ENCODE results near the gene PGPEP1.

The PGPEP1 gene

GRCh38 chr19:18412610-18413239, 72.3 kb downstream of the PGPEP1 start:
- H3K36me3 ChIP-seq (ENCODE audit: control insufficient read depth in 2 of 2, insufficient read depth in 2 of 2, low read length in 2 of 2): no peaks in the 10 kb centered on the region
- H3K4me3 ChIP-seq (ENCODE audit: low read length in 2 of 2): no peak overlapping the region
- H3K4me1 ChIP-seq (ENCODE audit: control insufficient read depth, insufficient read depth, low read length): peaks cover 33% of the 10 kb centered on the region
- no peak overlapping the region for H3K27ac ChIP-seq (ENCODE audit: low read length)
- no peak overlapping the region for H3K9ac ChIP-seq (ENCODE audit: low read length in 2 of 2)
- H3K9me3 ChIP-seq (ENCODE audit: control insufficient read depth in 2 of 2, low read length in 2 of 2): no peaks in the 10 kb centered on the region
- H3K27me3 ChIP-seq (ENCODE audit: control insufficient read depth in 1 of 2, insufficient read depth in 2 of 2, low read length in 2 of 2): peaks cover 9 to 23% of the 10 kb centered on the region in 2 donors

DNA sequence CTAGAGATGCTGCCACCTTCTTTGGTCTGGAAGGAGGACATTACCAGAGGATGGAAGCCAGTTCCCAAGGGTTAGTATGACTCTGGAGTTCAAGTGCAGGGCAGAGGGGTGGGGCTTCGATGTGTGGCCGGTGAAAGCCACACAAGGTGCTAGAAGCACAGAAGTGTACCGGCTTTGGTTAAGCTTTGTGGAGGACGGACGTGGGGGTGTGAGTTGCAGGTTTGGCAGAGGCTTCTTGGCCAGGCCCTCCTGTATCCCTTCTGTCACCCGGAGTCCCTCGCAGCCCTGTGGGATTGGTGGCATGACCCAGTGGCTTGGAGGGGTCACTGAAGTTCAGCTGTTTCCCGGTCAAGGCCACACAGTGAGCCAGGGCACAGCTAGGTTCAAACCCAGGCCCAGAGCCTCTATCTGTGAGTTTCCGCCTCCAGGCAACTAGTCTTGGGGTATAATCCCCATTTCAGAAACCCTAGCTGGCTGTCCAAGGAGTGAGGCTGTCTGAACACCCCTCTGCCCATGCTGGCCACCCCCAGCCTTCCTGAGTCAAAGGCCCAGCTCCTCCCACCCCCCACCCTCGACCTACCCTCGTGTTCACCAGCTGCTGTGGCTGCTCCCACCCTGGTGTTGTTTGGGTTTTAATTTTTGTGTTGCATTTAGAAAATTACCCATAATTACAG, 74.2 kb downstream of the PGPEP1 start:
- Histone ChIP-seq H3K9me3 (ENCODE audit: control insufficient read depth in 2 of 2, low read length in 2 of 2) (no peaks in the 10 kb centered on the region), H3K4me1 (ENCODE audit: control insufficient read depth, insufficient read depth, low read length) (peaks cover 45% of the 10 kb centered on the region), H3K27me3 (ENCODE audit: control insufficient read depth in 1 of 2, insufficient read depth in 2 of 2, low read length in 2 of 2) (peaks cover 16 to 33% of the 10 kb centered on the region in 2 donors), H3K36me3 (ENCODE audit: control insufficient read depth in 2 of 2, insufficient read depth in 2 of 2, low read length in 2 of 2) (no peaks in the 10 kb centered on the region), H3K9ac (ENCODE audit: low read length in 2 of 2) (peak overlapping the region in 1 of 2 donors; percentile 20), H3K4me3 (ENCODE audit: low read length in 2 of 2) (peak overlapping the region in 1 of 2 donors; percentile 60), H3K27ac (ENCODE audit: low read length) (peak overlapping the region; percentile 84)

GRCh38 chr19:18415178-18415867, 74.9 kb downstream of the PGPEP1 start:
- Histone ChIP-seq H3K9me3 (ENCODE audit: control insufficient read depth in 2 of 2, low read length in 2 of 2) (no peaks in the 10 kb centered on the region), H3K9ac (ENCODE audit: low read length in 2 of 2) (peak overlapping the region; percentile 20 to 21), H3K36me3 (ENCODE audit: control insufficient read depth in 2 of 2, insufficient read depth in 2 of 2, low read length in 2 of 2) (no peaks in the 10 kb centered on the region), H3K4me3 (ENCODE audit: low read length in 2 of 2) (peak overlapping the region in 1 of 2 donors; percentile 60), H3K4me1 (ENCODE audit: control insufficient read depth, insufficient read depth, low read length) (peaks cover 52% of the 10 kb centered on the region), H3K27me3 (ENCODE audit: control insufficient read depth in 1 of 2, insufficient read depth in 2 of 2, low read length in 2 of 2) (peaks cover 16 to 33% of the 10 kb centered on the region in 2 donors), H3K27ac (ENCODE audit: low read length) (peak overlapping the region; percentile 84)

DNA sequence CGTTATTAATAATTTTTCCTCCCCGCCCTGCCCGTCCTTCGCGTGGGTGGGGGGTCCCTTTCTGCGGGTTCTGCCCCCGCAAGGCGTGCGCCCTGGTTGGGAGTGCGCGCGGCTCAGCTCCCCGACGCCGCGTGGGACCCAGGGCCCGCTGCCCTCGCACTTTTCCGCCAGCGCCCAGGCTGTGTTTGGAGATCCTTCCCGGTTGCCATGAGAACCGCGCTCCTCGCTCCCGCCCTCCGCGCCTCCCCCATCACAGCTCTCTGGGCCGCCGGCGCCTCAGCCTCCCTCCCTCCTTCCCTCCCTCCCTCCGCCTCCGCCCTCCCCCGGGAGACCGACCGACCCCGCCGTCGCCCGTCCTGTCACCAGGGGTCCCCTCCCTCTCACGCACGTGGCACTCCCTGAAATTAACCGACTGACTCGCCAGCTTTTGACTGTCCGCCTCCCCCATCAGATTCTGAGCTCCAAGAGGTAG, 76.4 kb downstream of the PGPEP1 start:
- peaks cover 63% of the 10 kb centered on the region for H3K4me1 ChIP-seq (ENCODE audit: control insufficient read depth, insufficient read depth, low read length)
- H3K27me3 ChIP-seq (ENCODE audit: control insufficient read depth in 1 of 2, insufficient read depth in 2 of 2, low read length in 2 of 2): peaks cover 16 to 33% of the 10 kb centered on the region in 2 donors
- no peaks in the 10 kb centered on the region for H3K9me3 ChIP-seq (ENCODE audit: control insufficient read depth in 2 of 2, low read length in 2 of 2)
- H3K4me3 ChIP-seq (ENCODE audit: low read length in 2 of 2): peak overlapping the region; percentile 55 to 64
- peak overlapping the region; percentile 84 for H3K27ac ChIP-seq (ENCODE audit: low read length)
- H3K9ac ChIP-seq (ENCODE audit: low read length in 2 of 2): peak overlapping the region; percentile 60
- H3K36me3 ChIP-seq (ENCODE audit: control insufficient read depth in 2 of 2, insufficient read depth in 2 of 2, low read length in 2 of 2): no peaks in the 10 kb centered on the region

DNA sequence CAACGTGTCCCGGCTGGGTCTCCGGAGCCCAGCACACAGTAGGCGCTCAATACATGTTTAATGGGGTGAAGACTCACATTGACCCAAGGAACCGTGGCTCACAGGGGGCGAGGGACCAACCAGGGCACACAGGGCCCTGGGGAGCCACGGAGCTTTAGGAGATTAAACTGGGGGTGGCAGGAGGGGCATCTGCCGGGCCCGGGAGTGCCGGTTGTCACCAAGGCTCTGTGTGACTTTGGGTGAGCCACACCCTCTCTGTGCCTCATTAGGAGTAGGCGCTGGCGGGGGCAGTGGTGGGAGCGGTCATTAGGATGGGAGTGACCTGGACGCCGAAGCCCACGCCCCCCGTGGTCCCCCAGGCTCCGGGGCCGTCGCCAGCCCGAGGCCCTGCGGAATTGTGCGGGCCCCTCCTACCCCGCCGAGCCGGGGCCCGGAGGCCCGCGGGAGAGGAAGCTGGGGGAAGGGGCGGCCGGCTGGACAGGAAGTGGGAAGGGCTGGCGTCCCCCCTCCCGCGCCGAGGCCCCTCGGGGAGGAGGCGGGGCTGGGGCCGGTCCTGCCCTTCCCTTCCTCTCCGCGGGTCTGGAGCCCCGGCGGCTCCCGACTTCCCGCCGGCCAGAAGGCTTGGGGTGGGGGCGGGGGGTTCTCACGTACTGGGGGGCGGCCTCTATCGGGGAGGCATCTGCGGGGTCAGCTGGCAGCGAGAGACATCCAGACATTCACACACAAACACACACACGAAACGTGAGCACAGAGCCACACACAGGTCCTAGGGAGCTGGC, 77.0 kb downstream of the PGPEP1 start:
- peak overlapping the region; percentile 55 to 76 for H3K4me3 ChIP-seq (ENCODE audit: low read length in 2 of 2)
- H3K4me1 ChIP-seq (ENCODE audit: control insufficient read depth, insufficient read depth, low read length): peaks cover 63% of the 10 kb centered on the region
- H3K9me3 ChIP-seq (ENCODE audit: control insufficient read depth in 2 of 2, low read length in 2 of 2): no peaks in the 10 kb centered on the region
- peaks cover 16 to 33% of the 10 kb centered on the region in 2 donors for H3K27me3 ChIP-seq (ENCODE audit: control insufficient read depth in 1 of 2, insufficient read depth in 2 of 2, low read length in 2 of 2)
- peak overlapping the region; percentile 31 to 60 for H3K9ac ChIP-seq (ENCODE audit: low read length in 2 of 2)
- H3K36me3 ChIP-seq (ENCODE audit: control insufficient read depth in 2 of 2, insufficient read depth in 2 of 2, low read length in 2 of 2): no peaks in the 10 kb centered on the region
- peak overlapping the region; percentile 84 for H3K27ac ChIP-seq (ENCODE audit: low read length)

GRCh38 chr19:18418029-18418482, 77.7 kb downstream of the PGPEP1 start:
- Histone ChIP-seq H3K9me3 (ENCODE audit: control insufficient read depth in 2 of 2, low read length in 2 of 2) (no peaks in the 10 kb centered on the region), H3K36me3 (ENCODE audit: control insufficient read depth in 2 of 2, insufficient read depth in 2 of 2, low read length in 2 of 2) (no peaks in the 10 kb centered on the region), H3K27me3 (ENCODE audit: control insufficient read depth in 1 of 2, insufficient read depth in 2 of 2, low read length in 2 of 2) (peaks cover 14 to 33% of the 10 kb centered on the region in 2 donors), H3K27ac (ENCODE audit: low read length) (peak overlapping the region; percentile 84), H3K9ac (ENCODE audit: low read length in 2 of 2) (no peak overlapping the region), H3K4me3 (ENCODE audit: low read length in 2 of 2) (peak overlapping the region in 1 of 2 donors; percentile 76), H3K4me1 (ENCODE audit: control insufficient read depth, insufficient read depth, low read length) (peaks cover 63% of the 10 kb centered on the region)

DNA sequence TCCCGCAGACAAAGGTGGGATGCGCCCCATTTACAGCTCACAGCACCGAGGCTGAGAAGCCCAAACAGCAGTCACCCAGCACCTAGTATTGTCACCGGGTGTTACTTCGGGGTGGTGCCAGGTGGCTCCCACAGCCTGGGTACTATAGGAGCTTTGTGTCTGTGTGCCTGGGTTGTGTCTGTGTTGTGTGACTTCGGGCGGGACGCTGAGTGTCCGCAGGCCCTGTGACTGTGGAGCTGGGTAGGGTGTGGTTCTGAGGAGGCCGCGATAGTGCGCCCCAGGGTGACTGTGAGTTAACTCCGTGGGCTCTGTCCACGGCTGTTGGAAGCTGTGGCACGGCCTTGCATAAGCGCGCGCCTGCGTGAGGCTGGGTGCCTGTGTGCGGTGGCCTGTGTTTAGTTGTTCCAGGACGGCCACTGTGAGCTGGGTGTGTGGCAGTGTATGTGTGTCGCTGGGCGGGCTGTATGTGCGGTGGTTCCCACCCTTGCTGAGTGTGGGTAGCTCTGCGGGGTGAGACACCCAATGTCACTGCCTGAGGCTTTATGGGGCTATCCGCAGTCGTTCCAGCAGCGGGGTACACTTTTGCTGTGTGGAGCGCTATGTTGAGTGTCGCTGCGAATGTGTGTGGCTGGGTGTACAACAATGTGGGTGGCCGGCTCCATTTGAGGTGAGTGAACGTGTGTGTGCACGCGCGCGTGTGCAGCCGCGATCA, 78.2 kb downstream of the PGPEP1 start:
- Histone ChIP-seq H3K27ac (ENCODE audit: low read length) (peak overlapping the region; percentile 84), H3K4me1 (ENCODE audit: control insufficient read depth, insufficient read depth, low read length) (peaks cover 68% of the 10 kb centered on the region), H3K4me3 (ENCODE audit: low read length in 2 of 2) (peak overlapping the region; percentile 62 to 76), H3K9ac (ENCODE audit: low read length in 2 of 2) (peak overlapping the region in 1 of 2 donors; percentile 6), H3K36me3 (ENCODE audit: control insufficient read depth in 2 of 2, insufficient read depth in 2 of 2, low read length in 2 of 2) (no peaks in the 10 kb centered on the region), H3K9me3 (ENCODE audit: control insufficient read depth in 2 of 2, low read length in 2 of 2) (no peaks in the 10 kb centered on the region), H3K27me3 (ENCODE audit: control insufficient read depth in 1 of 2, insufficient read depth in 2 of 2, low read length in 2 of 2) (peaks cover 14 to 33% of the 10 kb centered on the region in 2 donors)

DNA sequence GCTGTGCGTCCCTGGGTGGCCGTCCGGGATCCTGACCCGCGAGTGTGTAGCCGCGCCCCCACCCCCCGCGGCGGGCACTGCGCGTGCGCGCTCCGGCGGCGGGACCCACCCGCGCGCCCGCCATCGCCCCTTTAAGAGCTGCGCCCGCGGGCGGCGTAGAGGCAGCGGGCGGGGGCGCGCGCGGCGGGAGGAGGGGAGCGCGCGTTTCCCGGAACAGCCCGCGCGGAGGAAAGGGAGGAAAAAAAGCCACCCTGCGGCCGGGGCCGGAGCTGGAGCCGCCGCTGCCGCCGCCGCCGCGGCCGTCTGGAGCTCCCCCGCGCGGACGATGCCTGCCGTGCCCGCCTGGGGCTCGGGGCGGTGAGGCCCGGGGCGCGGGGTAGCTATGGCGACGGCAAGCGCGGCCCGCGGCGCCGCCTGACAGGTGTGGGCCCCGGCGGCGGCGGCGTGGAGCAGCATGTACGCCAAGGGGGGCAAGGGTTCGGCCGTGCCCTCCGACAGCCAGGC, 78.8 kb downstream of the PGPEP1 start, which contains the start of gene SSBP4:
TSS of gene SSBP4 (plus strand) at position 204 of the 504 bp plus-strand sequence. CDS start at position 455, 251 bp downstream.
- Histone ChIP-seq H3K4me3 (ENCODE audit: low read length in 2 of 2) (peak within 1 kb of the TSS; percentile 62 to 76), H3K27me3 (ENCODE audit: control insufficient read depth in 1 of 2, insufficient read depth in 2 of 2, low read length in 2 of 2) (peaks cover 14 to 33% of the 10 kb centered on the region in 2 donors), H3K9me3 (ENCODE audit: control insufficient read depth in 2 of 2, low read length in 2 of 2) (no peaks in the 10 kb centered on the region), H3K4me1 (ENCODE audit: control insufficient read depth, insufficient read depth, low read length) (peaks cover 69% of the 10 kb centered on the region), H3K9ac (ENCODE audit: low read length in 2 of 2) (peak within 1 kb of the TSS in 1 of 2 donors; percentile 63), H3K27ac (ENCODE audit: low read length) (peak within 1 kb of the TSS; percentile 84), H3K36me3 (ENCODE audit: control insufficient read depth in 2 of 2, insufficient read depth in 2 of 2, low read length in 2 of 2) (no peaks in the 10 kb centered on the region)

All from stomach smooth muscle (tissue), 2 donors.